ENCODE measurements around the gene NTRK2.

DNA sequence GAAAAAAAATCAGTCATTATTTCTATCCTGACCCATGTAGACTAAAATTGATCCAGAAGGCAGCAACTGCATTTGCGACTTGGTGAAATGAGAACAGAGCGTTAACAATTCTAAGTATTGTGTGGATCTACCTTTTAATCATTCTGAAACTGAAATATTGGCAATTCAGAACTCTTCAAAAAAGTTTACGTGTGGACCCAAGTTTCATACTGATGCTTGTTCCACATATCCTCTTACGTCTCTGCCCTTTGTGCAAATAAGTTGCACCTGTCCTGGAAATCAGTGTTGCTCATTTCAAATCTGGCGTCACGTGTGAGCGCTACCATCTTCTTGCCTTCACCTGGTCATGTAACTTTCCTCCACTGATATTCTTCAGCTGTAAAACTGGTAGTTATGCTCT is 74.7 kb downstream of the NTRK2 start:
- TF ChIP-seq POLR2A (IDR thresholded peaks at IDR 0.05), result no peak
- TF ChIP-seq, protein P1, sequence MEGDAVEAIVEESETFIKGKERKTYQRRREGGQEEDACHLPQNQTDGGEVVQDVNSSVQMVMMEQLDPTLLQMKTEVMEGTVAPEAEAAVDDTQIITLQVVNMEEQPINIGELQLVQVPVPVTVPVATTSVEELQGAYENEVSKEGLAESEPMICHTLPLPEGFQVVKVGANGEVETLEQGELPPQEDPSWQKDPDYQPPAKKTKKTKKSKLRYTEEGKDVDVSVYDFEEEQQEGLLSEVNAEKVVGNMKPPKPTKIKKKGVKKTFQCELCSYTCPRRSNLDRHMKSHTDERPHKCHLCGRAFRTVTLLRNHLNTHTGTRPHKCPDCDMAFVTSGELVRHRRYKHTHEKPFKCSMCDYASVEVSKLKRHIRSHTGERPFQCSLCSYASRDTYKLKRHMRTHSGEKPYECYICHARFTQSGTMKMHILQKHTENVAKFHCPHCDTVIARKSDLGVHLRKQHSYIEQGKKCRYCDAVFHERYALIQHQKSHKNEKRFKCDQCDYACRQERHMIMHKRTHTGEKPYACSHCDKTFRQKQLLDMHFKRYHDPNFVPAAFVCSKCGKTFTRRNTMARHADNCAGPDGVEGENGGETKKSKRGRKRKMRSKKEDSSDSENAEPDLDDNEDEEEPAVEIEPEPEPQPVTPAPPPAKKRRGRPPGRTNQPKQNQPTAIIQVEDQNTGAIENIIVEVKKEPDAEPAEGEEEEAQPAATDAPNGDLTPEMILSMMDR (IDR thresholded peaks at IDR 0.05), result no peak
- TF ChIP-seq EP300 (IDR thresholded peaks at IDR 0.05), result no peak
- no peak for TF ChIP-seq POLR2AphosphoS5 (IDR thresholded peaks at IDR 0.05)

All from upper lobe of left lung (tissue), 4 donors.